GM13977 (cell line): Measurements from ENCODE around the gene DDIT4.
"Not testable (repeated sequence)": the region's sequence is repeated elsewhere in the genome, so short reads cannot be mapped to it uniquely, and the experiment has no call there.

Experiments
- DNase-seq: peaks from one replicate; pipeline ENCODE4 v3.0.0; 2012; ENCODE audit warnings: low spot score
- in situ Hi-C: fragments of 300-500 bp; cut with MboI; formaldehyde crosslinking; loops from one replicate; pipeline ENCODE4 v1.12.0; 2022; ENCODE audit warnings: low sequenced_read_pairs, low pct_unique_long_range_greater_than_20kb, mixed read lengths, inconsistent platforms; ENCODE audit not compliant: unreplicated experiment
- TF ChIP-seq, protein P1 (sequence below): IDR thresholded peaks from 2 replicates; pipeline ENCODE4 v1.5.1; 2012; ENCODE audit warnings: mild to moderate bottlenecking, control low read depth; ENCODE audit not compliant: insufficient read depth; ENCODE audit errors: extremely low read depth, missing control alignments

DDIT4 gene

DNA sequence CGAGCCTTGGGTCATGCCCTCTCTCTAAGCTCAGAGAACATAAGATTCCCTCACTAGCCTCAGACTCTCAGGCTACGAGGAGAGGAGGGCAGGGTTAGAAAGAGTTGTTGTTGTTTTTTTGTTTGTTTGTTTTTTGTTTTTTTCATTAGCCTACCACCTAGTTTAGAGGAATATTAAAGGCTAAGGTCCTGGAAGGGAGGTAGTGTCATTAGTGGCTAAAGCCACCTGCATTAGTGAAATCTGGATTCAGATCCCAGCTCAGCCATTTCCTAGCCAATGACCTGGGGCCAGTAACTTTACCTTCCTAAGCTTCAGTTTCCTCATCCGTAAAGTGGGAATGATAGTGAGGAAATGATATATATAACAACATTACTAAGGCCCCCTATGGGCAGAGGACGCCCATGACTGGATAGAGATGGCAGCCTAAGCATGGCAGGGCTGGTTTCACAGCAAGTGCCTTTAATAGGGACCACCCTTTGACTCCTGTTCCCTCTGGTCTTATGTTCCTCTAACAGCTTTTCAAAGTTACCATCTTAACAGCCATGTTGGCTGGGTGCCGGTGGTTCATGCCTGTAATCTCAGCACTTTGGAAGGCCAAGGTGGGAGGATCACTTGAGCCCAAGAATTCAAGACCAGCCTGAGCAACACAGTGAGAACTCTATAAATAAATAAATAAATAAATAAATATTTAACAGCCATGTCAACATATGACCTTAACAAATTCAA lies 5.1 kb downstream of the DDIT4 start:
- DNase-seq: no peak
- in situ Hi-C loops: no loop called here
- TF ChIP-seq, protein P1, sequence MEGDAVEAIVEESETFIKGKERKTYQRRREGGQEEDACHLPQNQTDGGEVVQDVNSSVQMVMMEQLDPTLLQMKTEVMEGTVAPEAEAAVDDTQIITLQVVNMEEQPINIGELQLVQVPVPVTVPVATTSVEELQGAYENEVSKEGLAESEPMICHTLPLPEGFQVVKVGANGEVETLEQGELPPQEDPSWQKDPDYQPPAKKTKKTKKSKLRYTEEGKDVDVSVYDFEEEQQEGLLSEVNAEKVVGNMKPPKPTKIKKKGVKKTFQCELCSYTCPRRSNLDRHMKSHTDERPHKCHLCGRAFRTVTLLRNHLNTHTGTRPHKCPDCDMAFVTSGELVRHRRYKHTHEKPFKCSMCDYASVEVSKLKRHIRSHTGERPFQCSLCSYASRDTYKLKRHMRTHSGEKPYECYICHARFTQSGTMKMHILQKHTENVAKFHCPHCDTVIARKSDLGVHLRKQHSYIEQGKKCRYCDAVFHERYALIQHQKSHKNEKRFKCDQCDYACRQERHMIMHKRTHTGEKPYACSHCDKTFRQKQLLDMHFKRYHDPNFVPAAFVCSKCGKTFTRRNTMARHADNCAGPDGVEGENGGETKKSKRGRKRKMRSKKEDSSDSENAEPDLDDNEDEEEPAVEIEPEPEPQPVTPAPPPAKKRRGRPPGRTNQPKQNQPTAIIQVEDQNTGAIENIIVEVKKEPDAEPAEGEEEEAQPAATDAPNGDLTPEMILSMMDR: no peak

DNA sequence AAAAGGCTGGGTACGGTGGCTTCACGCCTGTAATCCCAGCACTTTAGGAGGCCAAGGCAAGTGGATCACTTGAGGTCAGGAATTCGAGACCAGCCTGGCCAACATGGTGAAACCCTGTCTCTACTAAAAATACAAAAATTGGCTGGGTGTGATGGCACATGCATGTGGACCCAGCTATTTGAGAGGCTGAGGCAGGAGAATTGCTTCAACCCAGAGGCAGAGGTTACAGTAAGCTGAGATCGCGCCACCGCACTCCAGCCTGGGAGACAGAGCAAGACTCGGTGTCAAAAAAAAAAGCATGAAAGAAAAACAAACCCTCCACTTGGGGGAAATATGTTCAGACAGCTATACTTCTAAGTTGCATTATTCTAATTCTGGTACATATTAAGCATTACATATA lies 5.9 kb downstream of the DDIT4 start:
- DNase-seq, in situ Hi-C loops: not testable (repeated sequence)

DNA sequence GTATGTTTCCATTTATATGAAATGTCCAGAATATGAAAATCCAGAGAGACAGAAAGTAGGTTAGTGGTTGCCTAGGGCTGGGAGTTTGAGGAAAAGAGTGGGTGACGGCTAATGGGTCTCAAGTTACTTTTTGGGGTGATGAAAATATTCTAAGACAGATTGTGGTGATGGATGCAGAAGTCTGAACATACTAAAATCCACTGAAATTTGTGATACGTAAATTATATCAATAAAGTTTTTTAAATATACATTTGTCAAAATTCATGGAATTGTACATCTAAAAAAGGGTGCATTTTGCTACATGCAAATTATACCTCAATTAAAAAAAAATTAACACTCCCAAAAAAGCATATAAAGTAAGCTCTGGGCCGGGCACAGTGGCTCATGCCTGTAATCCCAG lies 9.4 kb downstream of the DDIT4 start:
- TF ChIP-seq, protein P1: no peak
- in situ Hi-C loops: no loop called here
- DNase-seq: no peak

DNA sequence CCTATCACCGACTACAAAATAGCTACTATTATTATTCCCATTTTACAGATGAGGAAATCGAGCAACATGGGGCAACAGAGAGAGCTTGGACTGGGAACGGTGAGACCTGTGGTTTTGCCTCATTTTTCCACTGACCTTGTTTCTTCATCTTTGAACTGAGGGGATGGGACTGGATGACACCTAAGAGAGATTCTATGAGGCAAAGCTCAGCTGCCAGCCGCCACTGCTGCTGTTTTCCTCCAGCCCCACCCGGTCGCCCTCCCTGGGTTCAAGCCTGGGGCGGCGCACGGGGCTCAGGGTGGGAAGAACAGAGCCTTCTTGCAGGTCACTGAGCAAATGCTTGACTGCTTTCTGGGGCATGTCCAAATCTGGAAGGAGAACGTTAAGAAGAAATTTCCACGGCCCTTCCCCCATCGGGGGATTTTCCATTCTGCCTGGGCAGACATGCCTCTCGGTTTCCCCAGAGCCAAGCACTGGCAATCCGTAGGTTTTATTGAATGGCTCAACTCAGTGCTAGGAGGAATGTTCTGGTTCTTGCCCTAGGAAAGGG lies 12.3 kb downstream of the DDIT4 start:
- in situ Hi-C loops: no loop called here
- no peak for DNase-seq
- TF ChIP-seq, protein P1: no peak

DNA sequence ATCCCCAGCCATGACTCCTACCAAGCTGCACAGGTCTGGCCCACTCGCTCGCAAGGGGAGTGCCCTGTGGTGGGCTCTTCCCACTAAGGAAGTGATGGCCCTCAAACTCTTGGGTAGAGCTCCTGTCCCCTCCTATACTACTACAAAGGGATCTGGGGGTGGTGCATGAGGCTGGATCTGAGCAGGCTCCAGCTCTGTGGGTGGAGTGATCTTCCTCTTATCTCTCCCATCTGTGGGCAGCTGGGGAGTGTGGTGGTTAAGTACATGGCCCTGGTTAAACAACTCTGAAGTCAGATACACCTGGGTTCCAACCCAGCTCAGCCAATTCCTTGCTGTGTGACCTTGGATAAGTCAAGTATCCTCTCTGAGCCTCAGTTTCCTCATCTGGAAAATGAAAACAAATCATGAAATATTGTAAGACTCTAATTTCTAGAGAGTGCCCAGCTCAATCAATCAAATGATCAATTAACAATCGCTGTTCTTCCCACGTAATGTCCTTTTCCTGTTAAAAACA lies 17.4 kb downstream of the DDIT4 start:
- TF ChIP-seq, protein P1: no peak
- DNase-seq: no peak
- in situ Hi-C loops: no loop called here

DNA sequence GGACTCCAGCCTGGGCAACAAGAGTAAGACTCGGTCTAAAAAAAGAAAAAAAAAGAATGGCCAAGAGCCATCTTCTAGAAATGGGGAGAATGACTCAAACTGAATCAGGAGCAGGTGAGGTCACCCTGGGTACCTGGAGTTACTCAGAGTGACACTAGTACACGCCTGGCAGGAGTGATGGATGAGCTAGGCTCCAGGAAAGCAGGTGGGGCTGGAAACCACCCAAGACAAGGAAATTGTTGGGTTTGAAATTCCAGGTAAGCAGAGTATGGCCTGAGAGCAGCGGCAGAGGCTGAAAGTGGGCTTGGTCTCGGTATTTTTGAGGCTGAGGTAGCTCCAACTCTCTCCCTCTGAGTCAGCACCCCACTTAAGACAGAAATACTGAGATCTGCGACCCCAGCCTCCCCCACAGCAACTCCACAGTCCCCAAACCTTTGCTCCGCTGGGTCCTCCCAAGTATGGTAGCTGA lies 18.5 kb downstream of the DDIT4 start:
- peak; percentile 47 for DNase-seq
- TF ChIP-seq, protein P1: no peak
- in situ Hi-C loops: no loop called here

DNA sequence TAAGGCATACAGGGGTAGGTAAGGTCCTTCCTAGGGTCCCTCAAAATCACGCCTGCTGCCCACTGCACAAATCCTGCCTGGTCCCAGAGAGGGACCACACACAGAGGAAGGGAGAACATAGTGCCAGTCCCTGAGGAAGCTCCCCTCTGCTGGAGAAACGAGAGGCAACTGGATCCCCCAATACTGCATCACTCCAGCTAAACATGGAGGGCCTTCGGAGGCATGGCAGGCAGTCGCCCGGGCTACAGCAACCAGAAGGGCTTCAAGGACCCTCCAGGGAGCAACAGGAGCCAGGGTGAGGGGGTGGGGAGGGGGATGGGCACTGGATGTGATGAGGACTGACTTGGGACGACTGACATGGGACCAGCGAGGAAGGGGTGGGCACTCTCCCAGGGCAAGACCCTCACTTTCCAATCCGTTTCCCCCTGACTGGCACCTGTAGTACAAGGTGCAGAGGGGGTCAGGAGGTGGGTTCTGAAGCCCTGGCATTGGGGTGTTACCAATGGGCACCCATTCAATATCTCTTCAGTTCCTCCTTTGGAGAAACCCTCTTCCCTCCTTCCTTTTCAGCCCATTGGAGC lies 21.7 kb downstream of the DDIT4 start:
- DNase-seq: no peak
- TF ChIP-seq, protein P1: no peak
- in situ Hi-C loops: no loop called here

DNA sequence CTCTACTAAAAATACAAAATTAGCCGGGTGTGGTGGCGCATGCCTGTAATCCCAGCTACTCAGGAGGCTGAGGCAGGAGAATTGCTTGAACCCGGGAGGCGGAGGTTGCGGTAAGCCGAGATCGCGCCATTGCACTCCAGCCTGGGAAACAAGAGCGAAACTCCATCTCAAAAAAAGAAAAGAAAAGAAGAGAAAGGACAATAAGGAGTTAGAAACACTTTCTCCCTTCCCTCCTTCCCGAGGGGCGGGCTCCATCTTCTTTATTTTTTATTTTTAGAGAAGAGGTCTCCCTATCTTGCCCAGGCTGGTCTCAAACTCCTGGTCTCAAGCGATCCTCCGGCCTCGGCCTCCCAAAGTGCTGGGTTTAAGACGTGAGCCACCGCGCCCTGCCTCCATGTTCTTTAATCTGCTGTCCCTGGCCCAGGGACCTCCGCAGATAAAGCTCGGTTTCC lies 23.1 kb downstream of the DDIT4 start:
- in situ Hi-C loops: not testable (repeated sequence)

More for the DNA sequence above, 23.1 kb downstream of the DDIT4 start:
- DNase-seq: not testable (repeated sequence)
